Cardiac fibroblast (primary cell): Measurements from ENCODE around the gene CPTP.

Experiments
- DNase-seq, 2 donors: peaks; one replicate each; pipeline versions ENCODE4 v3.0.0 to v3.0.0-alpha.2; 2010; ENCODE audit warnings: low read depth in 2 of 2
- H3K4me3 ChIP-seq, 2 donors: replicated peaks in 1 of 2; 1 replicate in 1 of 2; 2 replicates in 1 of 2; pipeline ENCODE4 v1.5.1; 2011; ENCODE audit warnings: low read depth in 2 of 2, low read length in 2 of 2, mild to moderate bottlenecking in 2 of 2, moderate library complexity in 1 of 2
- TF ChIP-seq, protein P1 (sequence below): IDR thresholded peaks from one replicate; pipeline ENCODE4 v1.5.1; 2011; ENCODE audit warnings: low read depth, mild to moderate bottlenecking, low read length, inconsistent platforms

Gene CPTP

GRCh38 chr1:1303736-1304135 lies 20.9 kb upstream of the CPTP start:
- DNase-seq: no peak
- H3K4me3 ChIP-seq: no peak overlapping the region
- TF ChIP-seq, protein P1, sequence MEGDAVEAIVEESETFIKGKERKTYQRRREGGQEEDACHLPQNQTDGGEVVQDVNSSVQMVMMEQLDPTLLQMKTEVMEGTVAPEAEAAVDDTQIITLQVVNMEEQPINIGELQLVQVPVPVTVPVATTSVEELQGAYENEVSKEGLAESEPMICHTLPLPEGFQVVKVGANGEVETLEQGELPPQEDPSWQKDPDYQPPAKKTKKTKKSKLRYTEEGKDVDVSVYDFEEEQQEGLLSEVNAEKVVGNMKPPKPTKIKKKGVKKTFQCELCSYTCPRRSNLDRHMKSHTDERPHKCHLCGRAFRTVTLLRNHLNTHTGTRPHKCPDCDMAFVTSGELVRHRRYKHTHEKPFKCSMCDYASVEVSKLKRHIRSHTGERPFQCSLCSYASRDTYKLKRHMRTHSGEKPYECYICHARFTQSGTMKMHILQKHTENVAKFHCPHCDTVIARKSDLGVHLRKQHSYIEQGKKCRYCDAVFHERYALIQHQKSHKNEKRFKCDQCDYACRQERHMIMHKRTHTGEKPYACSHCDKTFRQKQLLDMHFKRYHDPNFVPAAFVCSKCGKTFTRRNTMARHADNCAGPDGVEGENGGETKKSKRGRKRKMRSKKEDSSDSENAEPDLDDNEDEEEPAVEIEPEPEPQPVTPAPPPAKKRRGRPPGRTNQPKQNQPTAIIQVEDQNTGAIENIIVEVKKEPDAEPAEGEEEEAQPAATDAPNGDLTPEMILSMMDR: no peak

- TF ChIP-seq, protein P1: no peak
- peak; percentile 73 to 79 for DNase-seq
- peak overlapping the region; percentile 17 to 79 for H3K4me3 ChIP-seq
These were observed 20.0 kb upstream of the CPTP start for GRCh38 chr1:1304331-1305299.

DNA sequence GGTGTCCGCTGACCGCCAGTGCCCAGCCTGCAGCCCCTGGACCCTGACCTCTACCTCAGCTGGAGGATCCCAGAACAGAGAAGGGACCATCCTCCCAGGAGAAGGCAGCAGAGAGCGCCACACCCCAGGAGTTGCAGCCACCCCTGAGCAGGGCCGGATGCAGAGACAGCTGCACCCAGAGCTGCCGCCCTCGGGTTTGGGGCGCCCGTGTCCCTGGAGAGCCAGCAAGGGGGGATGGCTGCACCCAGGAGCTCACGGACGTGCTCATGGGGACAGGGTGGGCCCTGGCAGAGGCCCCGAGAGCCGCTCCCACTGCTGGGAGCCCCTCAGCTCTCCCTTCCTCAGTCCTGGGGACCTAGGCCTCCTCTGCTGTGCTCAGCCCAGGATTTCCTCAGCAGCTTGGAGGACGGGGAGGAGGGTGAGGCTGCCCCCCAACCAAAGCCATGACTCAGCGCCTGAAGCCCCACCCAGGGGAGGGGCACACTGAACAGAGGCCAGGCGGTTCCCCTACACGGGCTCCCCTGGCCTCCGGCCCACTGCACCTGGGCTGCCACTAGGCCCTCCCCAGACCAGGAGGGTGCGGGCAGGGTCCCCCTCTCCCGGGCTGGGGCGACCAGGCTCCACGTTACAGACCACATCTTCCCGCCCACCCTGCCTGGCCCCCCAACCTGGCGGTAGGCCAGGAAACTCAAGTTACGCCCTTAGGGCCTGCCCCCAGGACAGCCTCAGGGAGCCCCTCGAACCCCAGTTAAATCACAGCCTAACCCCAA lies 19.1 kb upstream of the CPTP start:
- H3K4me3 ChIP-seq: peak overlapping the region; percentile 61 to 79
- DNase-seq: peak; percentile 73 to 79
- TF ChIP-seq, protein P1: no peak

- TF ChIP-seq, protein P1: peak; percentile 25
- DNase-seq: peak in 1 of 2 donors; percentile 25
These were observed 18.4 kb upstream of the CPTP start for GRCh38 chr1:1306070-1306660.

DNA sequence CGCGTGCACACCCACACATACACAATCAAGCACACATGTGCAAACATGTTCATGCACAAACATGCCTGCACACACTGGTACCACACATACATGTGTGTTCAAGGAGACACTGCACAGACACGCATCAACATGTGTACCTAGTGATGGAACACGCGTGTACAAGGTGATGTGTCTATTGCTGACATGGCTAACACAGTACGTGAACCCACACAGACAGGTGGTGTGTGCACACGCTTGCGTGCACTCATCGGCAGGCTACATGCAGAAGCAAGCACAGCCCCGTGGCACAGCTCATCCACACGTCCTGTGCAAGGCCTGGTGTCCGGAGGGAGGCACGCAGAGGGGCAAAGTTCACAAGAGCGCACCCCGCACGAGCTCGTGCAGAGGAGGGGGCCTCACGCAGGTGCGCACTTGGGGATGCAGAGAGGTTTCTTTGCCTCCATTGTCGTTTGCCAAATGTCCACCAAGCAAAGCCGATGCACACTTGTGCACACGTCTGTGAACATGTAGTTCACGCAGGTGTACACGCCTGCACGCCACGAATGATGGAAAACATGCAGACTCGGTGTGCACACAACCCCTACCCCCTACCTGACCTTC lies 17.8 kb upstream of the CPTP start:
- peak in 1 of 2 donors; percentile 30 for DNase-seq
- TF ChIP-seq, protein P1: no peak
- peak overlapping the region; percentile 61 to 79 for H3K4me3 ChIP-seq

More at GRCh38 chr1:1306070-1306660, 18.4 kb upstream of the CPTP start:
- H3K4me3 ChIP-seq: peak overlapping the region; percentile 61 to 79

DNA sequence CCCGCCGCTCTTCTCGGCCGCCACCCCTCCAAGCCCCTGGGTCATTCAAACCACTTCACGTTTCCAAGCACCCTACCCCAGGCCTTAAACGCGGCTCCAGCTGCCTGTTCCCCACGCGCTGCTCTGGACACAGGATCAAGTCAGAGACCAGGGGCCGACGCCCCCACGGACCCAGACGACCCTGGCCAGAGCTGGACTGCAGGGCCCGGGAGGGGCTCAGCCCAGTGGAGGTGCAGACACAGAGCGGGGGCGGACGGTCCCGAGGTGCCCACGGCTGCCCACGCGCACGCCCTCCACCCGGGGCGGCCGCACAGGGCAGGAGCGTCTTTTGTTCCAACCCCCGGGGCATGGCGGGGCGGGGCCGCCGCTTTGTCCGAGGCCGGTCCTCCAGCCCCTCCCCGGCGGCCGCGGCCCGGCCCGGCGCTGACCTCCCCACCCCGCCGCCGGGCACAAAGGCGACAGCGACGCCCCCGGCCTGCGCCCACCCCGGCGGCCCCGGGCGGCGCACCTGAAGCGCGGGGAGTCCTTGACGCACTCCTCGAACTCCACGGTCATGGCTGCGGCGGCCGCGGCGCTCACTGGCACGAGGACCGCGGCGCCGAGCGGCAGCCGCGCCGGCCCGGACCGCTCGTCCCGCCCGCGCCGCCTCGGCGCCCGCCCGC lies 17.2 kb upstream of the CPTP start:
- TF ChIP-seq, protein P1: no peak
- peak in 1 of 2 donors; percentile 32 for DNase-seq
- H3K4me3 ChIP-seq: peak overlapping the region; percentile 61 to 79
